Esophagus muscularis mucosa (tissue), 3 donors: ENCODE results near the gene SLC1A4.

Experiments used
- POLR2A ChIP-seq: fragments of 450-650 bp; IDR thresholded peaks from one replicate; pipeline ENCODE4 v1.6.1; 2017; ENCODE audit warnings: antibody characterized with exemption, moderate library complexity, mild to moderate bottlenecking, low read depth
- POLR2AphosphoS5 ChIP-seq, 2 donors: sonication (generic); formaldehyde crosslinking; IDR thresholded peaks; one replicate each; pipeline ENCODE4 v1.6.1; 2017; ENCODE audit warnings: antibody characterized with exemption in 2 of 2
- TF ChIP-seq, protein P1 (sequence below), 3 experiments: fragments of 200-600 bp in 2 of 3; fragments of 450-650 bp in 1 of 3; sonication (generic) in 2 of 3; IDR thresholded peaks; one replicate each; pipeline ENCODE4 v1.5.1; 2017 to 2019; ENCODE audit warnings: antibody characterized with exemption in 3 of 3, mild to moderate bottlenecking in 2 of 3, moderate library complexity in 1 of 3

DNA sequence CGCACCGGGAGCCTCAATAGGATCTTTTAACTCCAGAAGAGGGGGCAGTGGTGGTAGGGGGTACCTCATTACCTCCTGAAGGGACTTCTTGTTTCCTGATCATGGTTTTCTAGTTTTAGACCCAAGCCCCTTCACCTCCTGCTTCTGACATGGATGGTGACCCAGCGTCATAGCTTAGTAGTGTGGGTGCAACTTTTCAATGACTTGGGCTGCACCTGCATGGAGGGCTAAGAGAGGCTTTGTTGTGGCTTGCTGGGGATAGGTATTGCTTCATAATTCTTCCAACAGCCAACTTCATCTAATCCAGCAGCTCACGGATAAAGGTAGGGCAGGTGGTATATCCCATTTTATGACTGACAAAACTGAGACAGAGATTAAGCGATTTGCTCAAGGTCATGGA lies 3.0 kb downstream of the SLC1A4 start:
- TF ChIP-seq POLR2A (no peak), POLR2AphosphoS5 (IDR thresholded peaks at IDR 0.05) (no peak)
- TF ChIP-seq, protein P1, sequence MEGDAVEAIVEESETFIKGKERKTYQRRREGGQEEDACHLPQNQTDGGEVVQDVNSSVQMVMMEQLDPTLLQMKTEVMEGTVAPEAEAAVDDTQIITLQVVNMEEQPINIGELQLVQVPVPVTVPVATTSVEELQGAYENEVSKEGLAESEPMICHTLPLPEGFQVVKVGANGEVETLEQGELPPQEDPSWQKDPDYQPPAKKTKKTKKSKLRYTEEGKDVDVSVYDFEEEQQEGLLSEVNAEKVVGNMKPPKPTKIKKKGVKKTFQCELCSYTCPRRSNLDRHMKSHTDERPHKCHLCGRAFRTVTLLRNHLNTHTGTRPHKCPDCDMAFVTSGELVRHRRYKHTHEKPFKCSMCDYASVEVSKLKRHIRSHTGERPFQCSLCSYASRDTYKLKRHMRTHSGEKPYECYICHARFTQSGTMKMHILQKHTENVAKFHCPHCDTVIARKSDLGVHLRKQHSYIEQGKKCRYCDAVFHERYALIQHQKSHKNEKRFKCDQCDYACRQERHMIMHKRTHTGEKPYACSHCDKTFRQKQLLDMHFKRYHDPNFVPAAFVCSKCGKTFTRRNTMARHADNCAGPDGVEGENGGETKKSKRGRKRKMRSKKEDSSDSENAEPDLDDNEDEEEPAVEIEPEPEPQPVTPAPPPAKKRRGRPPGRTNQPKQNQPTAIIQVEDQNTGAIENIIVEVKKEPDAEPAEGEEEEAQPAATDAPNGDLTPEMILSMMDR (IDR thresholded peaks at IDR 0.05): no peak
